ENCODE measurements around the gene DOK7.

The DOK7 gene

DNA sequence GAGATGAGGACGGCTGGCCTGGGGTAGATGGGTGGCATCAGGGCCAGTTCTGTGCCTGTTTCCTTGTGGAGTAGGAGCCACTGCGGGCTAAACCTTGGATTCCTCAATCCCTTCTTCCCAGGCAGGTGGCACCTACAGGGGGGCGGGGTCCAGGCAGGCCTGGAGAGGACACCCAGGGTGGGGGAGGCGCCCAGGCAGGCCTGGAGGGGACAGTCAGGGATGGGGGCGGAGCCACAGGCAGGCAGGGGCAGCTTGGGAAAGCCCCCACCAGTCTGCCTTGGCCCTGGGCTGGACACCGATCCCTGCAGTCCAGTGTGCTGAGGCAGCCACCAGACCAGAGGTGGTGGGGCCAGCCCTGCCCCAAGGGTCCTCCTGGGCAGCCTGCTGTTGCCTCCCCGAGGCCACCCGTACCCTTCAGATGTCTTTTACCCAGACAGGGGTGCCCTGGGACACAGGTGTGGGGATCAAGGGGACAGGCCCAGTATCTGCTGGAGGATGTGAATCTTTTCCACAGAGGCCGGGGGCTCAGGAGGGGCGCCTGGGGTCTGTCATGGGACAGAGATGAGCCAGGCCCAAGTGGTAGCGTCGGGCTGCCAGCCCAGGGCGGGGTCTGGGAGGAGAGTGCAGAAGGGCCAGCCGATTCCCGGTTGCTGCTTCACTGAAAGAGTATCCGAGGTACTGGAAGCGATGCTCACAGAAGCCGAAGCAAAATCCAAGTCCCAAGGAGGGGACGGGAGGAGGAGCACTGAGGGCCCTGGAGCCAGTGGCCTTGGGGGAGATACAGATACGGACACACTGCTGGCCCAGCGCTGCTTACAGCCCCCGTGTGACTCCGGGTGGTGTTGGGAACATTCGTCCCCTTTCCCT, 34.6 kb downstream of the DOK7 start:
- no peak for TF ChIP-seq CTCF (IDR thresholded peaks at IDR 0.05; ENCODE audit: low read length, missing control alignments)
- DNase-seq (ENCODE audit: low read depth), result no peak
- H3K4me3 ChIP-seq (replicated peaks; ENCODE audit: low read depth, low read length), result no peak overlapping the region

- no peak overlapping the region for H3K4me3 ChIP-seq (replicated peaks; ENCODE audit: low read depth, low read length)
- no peak for DNase-seq (ENCODE audit: low read depth)
- no peak for TF ChIP-seq CTCF (IDR thresholded peaks at IDR 0.05; ENCODE audit: low read length, missing control alignments)
Observed at GRCh38 chr4:3498407-3498806, 35.3 kb downstream of the DOK7 start.

DNA sequence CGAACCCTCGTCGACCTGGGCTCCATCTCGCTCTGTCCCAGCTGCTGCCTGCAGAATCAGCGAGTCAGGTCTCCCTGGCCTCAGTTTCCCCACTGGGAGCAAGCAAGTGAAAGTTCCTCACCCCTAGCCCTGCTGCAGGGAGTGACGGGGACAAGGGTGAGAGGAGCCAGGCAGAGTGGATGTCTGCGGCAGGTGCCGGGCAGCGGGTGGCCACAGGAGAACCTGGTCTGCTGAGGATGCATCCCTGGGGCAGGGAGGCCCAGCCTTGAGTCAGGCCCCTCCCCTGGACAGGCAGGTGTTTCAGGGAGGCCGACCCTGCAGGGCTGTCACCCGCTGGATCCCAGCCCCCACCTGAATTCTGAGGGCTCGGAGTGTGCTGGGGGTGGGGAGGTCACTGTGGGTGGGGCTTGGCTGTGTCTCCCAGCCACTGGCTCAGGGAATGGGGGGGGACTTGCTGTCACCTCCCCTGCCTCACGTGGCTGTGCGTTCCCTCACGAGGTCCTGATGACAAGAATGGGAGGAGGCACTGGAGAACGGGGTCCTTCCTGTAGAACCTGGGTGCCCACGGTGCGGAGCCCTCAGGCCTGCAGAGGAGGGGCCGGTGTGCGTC, 35.9 kb downstream of the DOK7 start:
- no peak overlapping the region for H3K4me3 ChIP-seq (replicated peaks; ENCODE audit: low read depth, low read length)
- no peak for DNase-seq (ENCODE audit: low read depth)
- TF ChIP-seq CTCF (IDR thresholded peaks at IDR 0.05; ENCODE audit: low read length, missing control alignments), result no peak

DNA sequence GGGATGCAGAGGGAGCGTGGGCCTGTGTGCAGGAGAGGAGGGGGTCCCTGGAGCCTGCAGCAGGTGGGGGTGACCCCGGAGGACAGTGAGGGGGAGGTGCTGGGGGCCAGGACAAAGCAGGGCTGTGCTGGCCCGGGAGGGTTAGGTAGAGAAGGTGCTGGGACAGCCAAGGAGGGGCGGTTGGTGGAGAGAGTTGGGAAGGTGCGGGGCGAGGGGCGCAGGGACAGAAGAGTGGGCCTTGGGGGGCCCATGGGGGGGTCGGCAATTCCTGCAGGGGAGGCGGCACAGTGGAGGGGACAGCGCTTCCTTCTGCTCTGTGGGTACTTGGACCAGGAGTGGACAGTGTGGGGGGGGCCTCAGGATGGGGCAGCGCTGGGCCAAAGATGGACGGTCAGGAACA, 36.6 kb downstream of the DOK7 start:
- DNase-seq (ENCODE audit: low read depth), result no peak
- no peak for TF ChIP-seq CTCF (IDR thresholded peaks at IDR 0.05; ENCODE audit: low read length, missing control alignments)
- H3K4me3 ChIP-seq (replicated peaks; ENCODE audit: low read depth, low read length), result no peak overlapping the region

GRCh38 chr4:3500111-3500510, 37.0 kb downstream of the DOK7 start:
- no peak overlapping the region for H3K4me3 ChIP-seq (replicated peaks; ENCODE audit: low read depth, low read length)
- no peak for TF ChIP-seq CTCF (IDR thresholded peaks at IDR 0.05; ENCODE audit: low read length, missing control alignments)
- DNase-seq (ENCODE audit: low read depth), result no peak

DNA sequence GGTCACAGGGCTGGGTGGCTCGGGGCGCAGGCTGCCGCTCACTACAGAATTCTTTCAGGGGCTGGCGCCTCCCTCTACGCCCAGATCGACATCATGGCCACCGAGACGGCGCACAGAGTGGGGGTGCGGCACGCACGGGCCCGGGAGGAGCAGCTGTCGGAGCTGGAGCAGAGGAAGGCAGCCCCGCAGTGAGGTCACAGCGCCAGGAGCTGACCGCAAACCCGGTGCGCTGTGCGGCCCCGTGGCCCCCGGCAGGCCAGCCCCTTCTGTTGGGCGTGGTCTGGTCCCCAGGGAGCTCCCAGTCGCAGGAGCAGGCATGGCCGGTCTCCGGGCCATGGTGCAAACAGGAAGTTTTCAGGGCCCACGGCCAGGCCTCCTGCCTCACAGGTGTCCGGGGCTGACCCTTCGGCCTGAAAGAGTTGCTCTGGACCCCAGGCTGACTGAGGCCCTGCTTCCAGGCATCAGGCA, 37.6 kb downstream of the DOK7 start:
- DNase-seq (ENCODE audit: low read depth), result no peak
- no peak overlapping the region for H3K4me3 ChIP-seq (replicated peaks; ENCODE audit: low read depth, low read length)
- no peak for TF ChIP-seq CTCF (IDR thresholded peaks at IDR 0.05; ENCODE audit: low read length, missing control alignments)
